Renal cortex interstitium (tissue), 15 donors: ENCODE measurements around the gene KPNA1. TPM values are rescaled to one million over a fixed set of nuclear protein-coding genes. Genes with fewer than 3 reads are reported as not detected.
A peak's percentile ranks its signal among the peaks of the same experiment; 100 is the strongest.

Source experiments
- DNase-seq, 11 donors: peaks; one replicate each; pipeline ENCODE4 v3.0.0-alpha.2; 2013; ENCODE audit warnings: low read depth in 9 of 11, low spot score in 4 of 11; ENCODE audit errors: extremely low read depth in 1 of 11
- long read RNA-seq, 16 experiments: transcript quantifications; one replicate each; lab custom pipeline, GENCODE V29; 2026
- polyA plus RNA-seq, 3 donors: library from polyadenylated mRNA; unstranded; fragments of 120-200 nt; gene quantifications; one replicate each; pipeline ENCODE4 v1.2.1, GENCODE V29; 2013; ENCODE audit not compliant: insufficient read length in 3 of 3

Gene KPNA1
- 10 to 100 TPM; 43.1 to 56.0 (median 46.9) TPM for polyA plus RNA-seq
- long read RNA-seq, donor 1, full-length matches to known transcripts, result 4 of 4 reads
- long read RNA-seq, donor 1, partial matches to known transcripts, result 0 of 4 reads
- long read RNA-seq, donor 1, other reads (novel, unspliced or antisense), result 0 of 4 reads
- long read RNA-seq, donor 2, full-length matches to known transcripts, result 2 of 2 reads
- long read RNA-seq, donor 2, partial matches to known transcripts, result 0 of 2 reads
- long read RNA-seq, donor 2, other reads (novel, unspliced or antisense), result 0 of 2 reads
- long read RNA-seq, donor 3, full-length matches to known transcripts, result 15 of 21 reads
- long read RNA-seq, donor 3, partial matches to known transcripts, result 6 of 21 reads
- long read RNA-seq, donor 3, other reads (novel, unspliced or antisense), result 0 of 21 reads
- long read RNA-seq, donor 4, full-length matches to known transcripts, result 7 of 7 reads
- long read RNA-seq, donor 4, partial matches to known transcripts, result 0 of 7 reads
- long read RNA-seq, donor 4, other reads (novel, unspliced or antisense), result 0 of 7 reads
- long read RNA-seq, donor 5, result 0 reads
- long read RNA-seq, donor 6, full-length matches to known transcripts, result 11 of 17 reads
- long read RNA-seq, donor 6, partial matches to known transcripts, result 6 of 17 reads
- long read RNA-seq, donor 6, other reads (novel, unspliced or antisense), result 0 of 17 reads
- long read RNA-seq, donor 7, full-length matches to known transcripts, result 6 of 20 reads
- long read RNA-seq, donor 7, partial matches to known transcripts, result 0 of 20 reads
- long read RNA-seq, donor 7, other reads (novel, unspliced or antisense), result 14 of 20 reads
- long read RNA-seq, donor 8, full-length matches to known transcripts, result 10 of 15 reads
- long read RNA-seq, donor 8, partial matches to known transcripts, result 5 of 15 reads
- long read RNA-seq, donor 8, other reads (novel, unspliced or antisense), result 0 of 15 reads
- long read RNA-seq, donor 9, full-length matches to known transcripts, result 5 of 13 reads
- long read RNA-seq, donor 9, partial matches to known transcripts, result 8 of 13 reads
- long read RNA-seq, donor 9, other reads (novel, unspliced or antisense), result 0 of 13 reads
- long read RNA-seq, donor 10, full-length matches to known transcripts, result 6 of 6 reads
- long read RNA-seq, donor 10, partial matches to known transcripts, result 0 of 6 reads
- long read RNA-seq, donor 10, other reads (novel, unspliced or antisense), result 0 of 6 reads
- long read RNA-seq, donor 11, full-length matches to known transcripts, result 4 of 10 reads
- long read RNA-seq, donor 11, partial matches to known transcripts, result 6 of 10 reads
- long read RNA-seq, donor 11, other reads (novel, unspliced or antisense), result 0 of 10 reads
- long read RNA-seq, donor 12, full-length matches to known transcripts, result 1 of 1 reads
- long read RNA-seq, donor 12, partial matches to known transcripts, result 0 of 1 reads
- long read RNA-seq, donor 12, other reads (novel, unspliced or antisense), result 0 of 1 reads
- long read RNA-seq, donor 13, full-length matches to known transcripts, result 2 of 25 reads
- long read RNA-seq, donor 13, partial matches to known transcripts, result 13 of 25 reads
- long read RNA-seq, donor 13, other reads (novel, unspliced or antisense), result 10 of 25 reads
- long read RNA-seq, donor 14, full-length matches to known transcripts, result 7 of 24 reads
- long read RNA-seq, donor 14, partial matches to known transcripts, result 0 of 24 reads
- long read RNA-seq, donor 14, other reads (novel, unspliced or antisense), result 17 of 24 reads
- long read RNA-seq, donor 15, full-length matches to known transcripts, result 2 of 2 reads
- long read RNA-seq, donor 15, partial matches to known transcripts, result 0 of 2 reads
- long read RNA-seq, donor 15, other reads (novel, unspliced or antisense), result 0 of 2 reads
- long read RNA-seq, donor 16, full-length matches to known transcripts, result 18 of 36 reads
- long read RNA-seq, donor 16, partial matches to known transcripts, result 18 of 36 reads
- long read RNA-seq, donor 16, other reads (novel, unspliced or antisense), result 0 of 36 reads

DNA sequence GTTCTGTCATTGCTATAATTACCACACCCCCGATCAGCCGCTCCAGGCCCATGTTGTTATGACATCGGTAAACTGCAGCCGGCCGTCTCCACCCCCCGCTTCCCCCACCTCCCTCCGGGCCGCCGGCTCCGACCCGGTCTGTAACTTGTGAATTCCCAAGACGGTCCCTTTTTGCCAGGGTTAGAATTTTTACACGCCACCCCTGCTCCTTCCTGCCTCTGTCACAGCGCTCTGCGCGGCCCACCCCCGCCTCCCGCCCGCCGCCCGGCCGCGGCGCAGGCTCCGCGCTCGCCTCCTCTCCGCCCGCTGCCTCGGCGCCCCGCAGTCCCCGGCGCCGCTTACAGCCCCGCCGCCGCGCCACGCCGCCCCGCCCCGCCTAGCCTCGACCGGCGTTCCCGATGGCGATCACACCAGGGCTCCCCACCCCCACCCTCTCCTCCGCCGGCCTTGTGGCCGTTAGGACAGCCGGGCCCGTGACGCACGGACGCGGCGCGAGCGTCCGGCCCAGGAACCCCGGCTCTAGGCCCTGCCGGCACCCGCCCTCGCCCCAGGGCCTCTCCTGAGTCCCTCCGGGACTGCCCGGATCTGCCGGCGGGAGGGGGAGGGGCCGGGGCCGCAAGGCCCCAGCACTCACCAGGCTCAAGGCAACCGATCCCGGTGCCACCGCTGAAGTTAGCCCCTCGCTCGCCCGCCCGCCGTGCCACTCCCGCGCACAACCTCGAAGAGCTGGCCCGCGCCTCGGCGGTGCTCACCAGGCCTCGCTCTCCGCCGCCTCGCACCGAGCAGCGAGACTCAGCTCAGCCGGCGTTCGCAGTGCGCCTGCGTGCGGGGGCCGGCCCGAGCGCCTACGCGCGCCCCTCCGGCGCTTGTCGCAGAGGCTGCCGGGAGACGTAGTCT lies at the start of gene KPNA1:
KPNA1 (minus strand) TSS at position 817 of the 897 bp plus-strand sequence. CDS start 18,374 bp downstream, outside the sequence.
- DNase-seq, result peak; percentile 69 to 90 (median 86)

DNA sequence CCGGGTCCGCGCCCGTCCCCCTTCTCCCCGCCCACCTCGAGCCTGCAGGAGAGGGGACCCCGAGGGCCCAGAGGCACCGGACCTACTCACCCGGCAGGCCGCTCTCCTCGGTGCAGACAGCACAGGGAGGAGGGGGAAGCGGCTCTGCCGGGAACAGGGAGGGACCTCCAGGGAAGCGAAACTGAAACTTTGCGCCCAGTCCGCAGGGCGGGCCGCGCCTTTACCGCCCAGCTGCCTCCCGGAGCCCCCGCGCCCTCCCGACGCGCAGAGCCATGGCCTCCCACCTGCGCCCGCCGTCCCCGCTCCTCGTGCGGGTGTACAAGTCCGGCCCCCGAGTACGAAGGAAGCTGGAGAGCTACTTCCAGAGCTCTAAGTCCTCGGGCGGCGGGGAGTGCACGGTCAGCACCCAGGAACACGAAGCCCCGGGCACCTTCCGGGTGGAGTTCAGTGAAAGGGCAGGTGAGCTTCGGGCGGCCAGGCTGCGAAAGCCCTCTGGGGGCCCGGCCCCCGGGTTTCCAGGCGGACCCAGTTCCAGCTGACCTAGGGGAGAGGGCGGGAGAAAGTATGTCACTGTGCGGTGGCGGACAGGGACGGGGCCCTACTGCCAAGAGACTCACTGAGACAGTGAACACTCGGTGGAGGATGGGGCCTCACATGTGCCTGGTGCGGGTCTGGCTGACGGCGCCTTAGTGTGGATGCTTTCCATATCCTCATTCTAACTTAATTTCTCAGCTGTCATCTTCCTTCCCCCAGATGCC lies 49.6 kb upstream of the KPNA1 start, which contains the start of the genes DTX3L and PARP9:
DTX3L (plus strand) TSS at position 184 of the 758 bp plus-strand sequence; CDS start at position 273, 89 bp downstream.
PARP9 (minus strand) TSS at position 146 of the 758 bp plus-strand sequence. CDS start 4,680 bp downstream, outside the sequence.
- peak; percentile 49 to 80 (median 72) for DNase-seq

GRCh38 chr3:122563717-122564025 lies 48.9 kb upstream of the KPNA1 start:
- peak in 1 of 11 donors; percentile 12 for DNase-seq

DNA sequence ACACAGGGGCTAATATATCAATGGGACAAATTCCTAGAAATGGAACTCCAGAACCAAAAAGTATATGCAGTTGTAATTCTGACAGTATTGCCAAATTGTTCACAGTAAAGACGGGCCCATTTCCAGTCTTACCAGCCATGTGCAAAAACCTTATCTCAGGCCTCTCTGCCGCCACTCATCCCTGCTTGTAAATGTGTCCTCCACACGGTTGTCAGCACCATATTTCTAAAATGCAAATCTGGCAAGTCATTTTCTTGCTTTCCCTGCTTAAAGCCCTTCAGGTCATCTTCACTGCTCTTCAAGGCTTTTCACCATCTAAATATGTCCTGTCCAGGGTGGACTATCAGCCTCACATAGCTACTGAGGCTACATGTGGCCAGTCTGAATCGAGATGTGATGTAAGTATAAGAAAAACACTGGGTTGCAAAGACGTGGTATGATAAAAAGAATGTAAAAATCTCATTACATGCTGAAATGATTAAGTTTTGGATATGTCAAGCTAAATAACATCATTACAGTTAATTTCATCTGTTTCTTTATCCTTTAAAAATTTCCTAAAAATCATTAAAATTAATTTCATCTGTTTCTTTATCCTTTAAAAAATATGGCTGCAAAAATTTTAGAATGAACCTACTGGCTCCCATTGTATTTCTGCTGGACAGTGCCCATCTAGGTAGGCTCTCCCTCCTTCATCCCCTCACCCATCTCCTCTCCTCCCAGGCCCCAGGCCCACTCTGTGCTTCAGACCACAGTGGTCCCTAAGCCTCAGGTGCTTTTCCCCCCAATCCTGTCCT lies 48.4 kb upstream of the KPNA1 start:
- DNase-seq, result no peak

DNA sequence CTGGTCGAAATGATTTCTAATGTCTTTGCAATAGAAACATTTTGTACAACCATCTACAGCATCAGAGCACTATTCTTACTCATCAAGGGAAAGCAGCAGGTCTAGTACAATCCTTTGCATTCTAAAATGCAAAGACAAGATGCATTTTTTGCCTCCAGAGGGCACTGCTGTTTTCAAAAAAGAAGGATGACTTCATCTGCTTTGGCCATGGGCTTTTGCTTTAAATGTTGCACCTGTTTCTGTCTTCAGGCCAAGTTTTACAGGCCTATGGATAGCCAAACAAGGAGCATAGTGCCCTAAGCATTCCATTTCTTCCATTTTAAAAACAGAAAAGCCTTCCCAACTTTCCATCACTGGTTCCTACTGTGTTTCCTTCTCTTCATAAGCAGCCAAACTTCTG lies 45.9 kb upstream of the KPNA1 start:
- DNase-seq, result peak in 9 of 11 donors; percentile 38 to 74 (median 57)

GRCh38 chr3:122559906-122560305 lies 45.2 kb upstream of the KPNA1 start:
- no peak for DNase-seq

DNA sequence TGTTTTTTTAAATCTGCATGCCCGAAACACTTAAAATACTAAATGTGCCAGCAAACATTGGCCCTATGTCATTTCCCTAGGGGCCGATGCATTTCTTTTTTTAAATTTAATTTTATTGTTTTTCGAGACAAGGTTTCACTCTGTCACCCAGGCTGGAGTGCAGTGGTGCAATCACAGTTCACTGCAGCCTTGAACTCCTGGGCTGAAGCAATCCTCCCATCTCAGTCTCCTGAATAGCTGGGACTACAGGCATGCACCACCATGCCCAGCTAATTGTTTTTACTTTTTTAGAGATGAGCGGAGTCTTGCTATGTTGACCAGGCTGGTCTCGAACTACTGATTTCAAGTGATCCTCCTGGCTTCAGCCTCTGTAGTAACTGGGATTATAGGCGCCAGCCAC lies 43.9 kb upstream of the KPNA1 start:
- no peak for DNase-seq

DNA sequence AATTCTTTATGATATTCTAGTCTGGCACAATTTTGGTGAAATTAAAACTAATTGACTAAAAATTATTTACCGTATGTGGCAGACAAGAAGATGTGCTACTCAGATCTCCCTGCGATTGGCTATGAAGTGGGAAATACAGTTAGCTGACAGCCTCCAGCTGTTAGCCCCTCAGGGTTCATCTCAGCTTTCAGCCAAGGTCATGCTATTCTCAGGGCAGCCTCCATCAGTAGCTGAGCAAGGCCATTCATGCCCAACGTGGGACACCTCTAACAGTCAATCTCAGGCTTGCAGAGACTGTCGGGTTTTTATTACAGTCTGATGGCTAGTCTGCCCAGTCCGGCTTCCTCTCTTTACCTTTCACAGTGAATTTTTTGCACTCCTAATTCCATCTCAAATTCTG lies 42.6 kb upstream of the KPNA1 start:
- peak in 4 of 11 donors; percentile 6 to 35 (median 20) for DNase-seq

GRCh38 chr3:122555275-122556071 lies 40.7 kb upstream of the KPNA1 start:
- DNase-seq, result no peak

- no peak for DNase-seq
These were observed 38.4 kb upstream of the KPNA1 start for GRCh38 chr3:122553171-122553570.

DNA sequence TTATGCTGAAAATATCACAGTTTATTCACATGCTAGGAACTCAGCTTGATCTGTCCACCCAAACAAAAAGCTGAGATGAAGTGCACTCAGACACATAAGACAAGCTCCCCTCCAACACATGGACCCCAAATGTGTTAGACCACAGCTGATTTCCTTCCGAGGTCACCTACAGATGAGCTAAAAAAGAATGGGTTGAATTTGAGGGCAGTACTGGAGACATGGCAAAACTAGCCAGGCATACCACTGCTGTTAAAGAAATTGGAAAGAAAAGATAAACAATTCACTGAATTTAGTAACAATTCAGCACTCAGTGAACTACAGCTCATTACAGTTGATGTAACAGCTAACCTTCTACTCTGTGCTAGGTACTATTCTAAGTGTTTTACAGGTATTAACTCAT lies 33.9 kb upstream of the KPNA1 start:
- no peak for DNase-seq

DNA sequence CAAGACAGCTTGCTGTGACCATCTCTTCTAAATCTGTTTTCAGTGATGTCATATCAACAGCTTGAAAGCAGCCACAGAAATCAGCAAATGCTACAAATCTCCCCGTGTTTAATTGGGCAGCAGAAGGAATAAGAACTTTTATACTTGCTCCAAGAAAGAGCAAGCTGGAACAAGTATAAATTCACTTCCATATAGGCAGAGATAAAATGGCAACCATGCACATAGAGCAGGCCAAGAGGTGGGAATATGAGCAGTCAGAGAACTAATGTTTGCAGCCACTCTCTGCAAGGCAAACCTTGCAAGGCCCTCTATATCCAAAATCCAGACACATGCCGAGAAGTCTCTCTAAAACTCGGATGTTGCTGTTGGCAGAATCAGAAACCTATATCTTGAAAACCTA lies 33.3 kb upstream of the KPNA1 start:
- DNase-seq, result no peak

GRCh38 chr3:122546151-122546550 lies 31.4 kb upstream of the KPNA1 start:
- DNase-seq, result no peak

- DNase-seq, result no peak
These were observed 24.3 kb upstream of the KPNA1 start for GRCh38 chr3:122538956-122539490.
